H9 (cell line): ENCODE results near the gene HS3ST4. TPM values are rescaled to one million over a fixed set of nuclear protein-coding genes. Genes with fewer than 3 reads are reported as not detected.

ENCODE experiments used
- DNase-seq: peaks from one replicate; pipeline ENCODE4 v3.0.0-alpha.2; 2017
- H2AFZ ChIP-seq: one replicate; pipeline ENCODE4 v1.6.1; 2013; ENCODE audit warnings: mild to moderate bottlenecking, low read length, control low read depth, moderate library complexity
- H2AK5ac ChIP-seq: 2 replicates; pipeline ENCODE4 v1.6.1; 2013; ENCODE audit warnings: low read length, control low read depth, mixed read lengths; ENCODE audit not compliant: insufficient read length
- H2BK120ac ChIP-seq: one replicate; pipeline ENCODE4 v1.6.1; 2013; ENCODE audit warnings: low read depth, mild to moderate bottlenecking, low read length, control low read depth, inconsistent platforms; ENCODE audit not compliant: poor library complexity, severe bottlenecking
- H2BK12ac ChIP-seq: 2 replicates; pipeline ENCODE4 v1.6.1; 2013; ENCODE audit warnings: low read length, control low read depth, mixed read lengths, low read depth; ENCODE audit not compliant: insufficient read length
- H2BK15ac ChIP-seq: 2 replicates; pipeline ENCODE4 v1.6.1; 2013; ENCODE audit warnings: low read depth, low read length, control low read depth
- H2BK20ac ChIP-seq: one replicate; pipeline ENCODE4 v1.6.1; 2013; ENCODE audit warnings: low read depth, mild to moderate bottlenecking, low read length, control low read depth, inconsistent platforms; ENCODE audit not compliant: poor library complexity, severe bottlenecking
- H2BK5ac ChIP-seq: 2 replicates; pipeline ENCODE4 v1.6.1; 2013; ENCODE audit warnings: low read length, control low read depth, mixed read lengths; ENCODE audit not compliant: insufficient read length
- H3K14ac ChIP-seq: 2 replicates; pipeline ENCODE4 v1.6.1; 2013; ENCODE audit warnings: low read length, control low read depth; ENCODE audit not compliant: insufficient read depth
- H3K18ac ChIP-seq: 2 replicates; pipeline ENCODE4 v1.6.1; 2013; ENCODE audit warnings: low read depth, mild to moderate bottlenecking, mixed read lengths, low read length, control low read depth; ENCODE audit not compliant: insufficient read length
- H3K23ac ChIP-seq: 2 replicates; pipeline ENCODE4 v1.6.1; 2013; ENCODE audit warnings: low read length, control low read depth, mixed read lengths, low read depth; ENCODE audit not compliant: insufficient read length
- H3K23me2 ChIP-seq: 2 replicates; pipeline ENCODE4 v1.6.1; 2013; ENCODE audit warnings: low read depth, mild to moderate bottlenecking, mixed read lengths, low read length, control low read depth; ENCODE audit not compliant: insufficient read length, poor library complexity, severe bottlenecking
- H3K27ac ChIP-seq: 2 replicates; pipeline ENCODE4 v1.5.1; 2013; ENCODE audit warnings: low read length, control low read depth, mixed read lengths, low read depth; ENCODE audit not compliant: insufficient read length
- H3K27me3 ChIP-seq: 2 replicates; pipeline ENCODE4 v1.6.1; 2013; ENCODE audit warnings: low read length, control low read depth, inconsistent platforms; ENCODE audit not compliant: insufficient read depth
- H3K4ac ChIP-seq: 2 replicates; pipeline ENCODE4 v1.6.1; 2013; ENCODE audit warnings: low read depth, mild to moderate bottlenecking, control low read depth, inconsistent platforms, low read length, moderate library complexity
- H3K4me1 ChIP-seq: 2 replicates; pipeline ENCODE4 v1.6.1; 2013; ENCODE audit warnings: low read length, control low read depth, inconsistent platforms; ENCODE audit not compliant: insufficient read depth
- H3K4me2 ChIP-seq: 2 replicates; pipeline ENCODE4 v1.6.1; 2013; ENCODE audit warnings: low read length, control low read depth, mixed read lengths; ENCODE audit not compliant: insufficient read length, insufficient read depth
- H3K56ac ChIP-seq: 2 replicates; pipeline ENCODE4 v1.6.1; 2013; ENCODE audit warnings: low read depth, mild to moderate bottlenecking, mixed read lengths, low read length, control low read depth; ENCODE audit not compliant: insufficient read length
- H3K79me1 ChIP-seq: 2 replicates; pipeline ENCODE4 v1.6.1; 2013; ENCODE audit warnings: low read depth, mild to moderate bottlenecking, moderate library complexity, low read length, control low read depth, inconsistent platforms; ENCODE audit not compliant: insufficient read depth, poor library complexity, severe bottlenecking
- H3K79me2 ChIP-seq: 2 replicates; pipeline ENCODE4 v1.6.1; 2013; ENCODE audit warnings: low read length, control low read depth, inconsistent platforms; ENCODE audit not compliant: insufficient read depth
- H3K9ac ChIP-seq: 2 replicates; pipeline ENCODE4 v1.6.1; 2013; ENCODE audit warnings: low read length, control low read depth, mixed read lengths; ENCODE audit not compliant: insufficient read length; ENCODE audit errors: extremely low read depth
- H3K9me3 ChIP-seq: one replicate; pipeline ENCODE4 v1.6.1; 2013; ENCODE audit warnings: low read depth, low read length, inconsistent platforms; ENCODE audit not compliant: control insufficient read depth
- H3T11ph ChIP-seq: one replicate; pipeline ENCODE4 v1.6.1; 2013; ENCODE audit warnings: mild to moderate bottlenecking, low read length, control low read depth, inconsistent platforms
- H4K20me1 ChIP-seq: one replicate; pipeline ENCODE4 v1.6.1; 2013; ENCODE audit not compliant: control insufficient read depth, insufficient read length, insufficient read depth
- H4K5ac ChIP-seq: 2 replicates; pipeline ENCODE4 v1.6.1; 2013; ENCODE audit warnings: low read depth, mild to moderate bottlenecking, mixed read lengths, low read length, control low read depth; ENCODE audit not compliant: insufficient read length
- H4K8ac ChIP-seq: replicated peaks from 2 replicates; pipeline ENCODE4 v1.6.1; 2013; ENCODE audit warnings: low read length, control low read depth, mixed read lengths, low read depth; ENCODE audit not compliant: insufficient read length
- H4K91ac ChIP-seq: 2 replicates; pipeline ENCODE4 v1.6.1; 2013; ENCODE audit warnings: low read depth, mild to moderate bottlenecking, moderate library complexity, mixed read lengths, low read length, control low read depth; ENCODE audit not compliant: insufficient read length
- H3K27ac Mint-ChIP-seq, 3 experiments: 2 replicates in 2 of 3; 3 replicates in 1 of 3; pipeline ENCODE4 v1.8.0; 2020 to 2021; ENCODE audit warnings: mixed read lengths in 3 of 3, mild to moderate bottlenecking in 1 of 3, moderate library complexity in 1 of 3
- H3K27me3 Mint-ChIP-seq: 2 replicates; pipeline ENCODE4 v1.8.0; 2021; ENCODE audit warnings: low read depth, mild to moderate bottlenecking, moderate library complexity, mixed read lengths
- H3K36me3 Mint-ChIP-seq, 3 experiments: 2 replicates in 2 of 3; 3 replicates in 1 of 3; pipeline ENCODE4 v1.8.0; 2020 to 2021; ENCODE audit warnings: low read depth in 3 of 3, mixed read lengths in 3 of 3; ENCODE audit not compliant: insufficient read depth in 1 of 3
- H3K4me1 Mint-ChIP-seq, 2 experiments: 2 replicates each; pipeline ENCODE4 v1.8.0; 2020; ENCODE audit warnings: mixed read lengths in 2 of 2
- H3K4me3 Mint-ChIP-seq, 2 experiments: 2 replicates in 1 of 2; 3 replicates in 1 of 2; pipeline ENCODE4 v1.8.0; 2020 to 2021; ENCODE audit warnings: mild to moderate bottlenecking in 2 of 2, mixed read lengths in 2 of 2, moderate library complexity in 1 of 2
- H3K9me3 Mint-ChIP-seq, 2 experiments: 2 replicates in 1 of 2; 3 replicates in 1 of 2; pipeline ENCODE4 v1.8.0; 2020; ENCODE audit warnings: mild to moderate bottlenecking in 2 of 2, mixed read lengths in 2 of 2, moderate library complexity in 1 of 2
- WGBS: extraction: QIAGEN DNeasy Blood & Tissue Kit; methylation state at CpG from one replicate; pipeline ENCODE4 v1.1.7; 2013; ENCODE audit warnings: missing lambda C conversion rate, low lambda C conversion rate, mixed read lengths; ENCODE audit not compliant: insufficient read length; ENCODE audit errors: extremely low coverage; 5-methylcytosine and 5-hydroxymethylcytosine counted together
- total RNA-seq: library from RNA; stranded (reverse); gene quantifications from 2 replicates; pipeline ENCODE4 v1.2.1, GENCODE V29; 2021
- TF ChIP-seq, protein P1 (sequence below): fragments of 200-600 bp; sonication (generic); conservative IDR thresholded peaks from 3 replicates; pipeline ENCODE4 v1.8.0; 2021; ENCODE audit warnings: antibody characterized with exemption, mild to moderate bottlenecking

HS3ST4 gene
- total RNA-seq, 1 experiment from 2014 or later, result 1.7 TPM

- H3K27ac ChIP-seq, result no peak overlapping the region
- TF ChIP-seq, protein P1, sequence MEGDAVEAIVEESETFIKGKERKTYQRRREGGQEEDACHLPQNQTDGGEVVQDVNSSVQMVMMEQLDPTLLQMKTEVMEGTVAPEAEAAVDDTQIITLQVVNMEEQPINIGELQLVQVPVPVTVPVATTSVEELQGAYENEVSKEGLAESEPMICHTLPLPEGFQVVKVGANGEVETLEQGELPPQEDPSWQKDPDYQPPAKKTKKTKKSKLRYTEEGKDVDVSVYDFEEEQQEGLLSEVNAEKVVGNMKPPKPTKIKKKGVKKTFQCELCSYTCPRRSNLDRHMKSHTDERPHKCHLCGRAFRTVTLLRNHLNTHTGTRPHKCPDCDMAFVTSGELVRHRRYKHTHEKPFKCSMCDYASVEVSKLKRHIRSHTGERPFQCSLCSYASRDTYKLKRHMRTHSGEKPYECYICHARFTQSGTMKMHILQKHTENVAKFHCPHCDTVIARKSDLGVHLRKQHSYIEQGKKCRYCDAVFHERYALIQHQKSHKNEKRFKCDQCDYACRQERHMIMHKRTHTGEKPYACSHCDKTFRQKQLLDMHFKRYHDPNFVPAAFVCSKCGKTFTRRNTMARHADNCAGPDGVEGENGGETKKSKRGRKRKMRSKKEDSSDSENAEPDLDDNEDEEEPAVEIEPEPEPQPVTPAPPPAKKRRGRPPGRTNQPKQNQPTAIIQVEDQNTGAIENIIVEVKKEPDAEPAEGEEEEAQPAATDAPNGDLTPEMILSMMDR, result no peak
- H3K27me3 Mint-ChIP-seq, result 0 out of 2 replicates have a peak, but pooled peaks cover 1% of the 10 kb centered on the region
Measured at GRCh38 chr16:26019381-26020242, 327.9 kb downstream of the HS3ST4 start.

More at GRCh38 chr16:26019381-26020242, 327.9 kb downstream of the HS3ST4 start:
- H2BK120ac ChIP-seq, result no peak overlapping the region
- no peak overlapping the region for H2AK5ac ChIP-seq
- H2BK15ac ChIP-seq, result no peak overlapping the region
- H3K23me2 ChIP-seq, result no peaks in the 10 kb centered on the region
- no peak overlapping the region for H4K5ac ChIP-seq
- no peak overlapping the region for H4K8ac ChIP-seq
- H2BK5ac ChIP-seq, result no peak overlapping the region
- H4K91ac ChIP-seq, result no peak overlapping the region
- no peak overlapping the region for H3K9ac ChIP-seq
- H3K4me3 Mint-ChIP-seq, result no peak overlapping the region
- H3K27me3 ChIP-seq, result no peaks in the 10 kb centered on the region
- no CpG with 5 or more reads among the region's 12 CpGs for WGBS
- H3K18ac ChIP-seq, result no peak overlapping the region
- H3K23ac ChIP-seq, result no peak overlapping the region
- no peak overlapping the region for H2BK20ac ChIP-seq
- peaks cover 5% of the 10 kb centered on the region for H3K9me3 ChIP-seq
- H3K9me3 Mint-ChIP-seq, result peaks cover 10 to 24% of the 10 kb centered on the region in 2 experiments
- peaks cover 15 to 18% of the 10 kb centered on the region in 2 experiments for H3K4me1 Mint-ChIP-seq
- H3K79me2 ChIP-seq, result no peaks in the 10 kb centered on the region
- no peak overlapping the region for H3T11ph ChIP-seq
- H3K14ac ChIP-seq, result no peak overlapping the region
- no peak overlapping the region for H2BK12ac ChIP-seq
- no peak overlapping the region for H2AFZ ChIP-seq
- H3K4me1 ChIP-seq, result no peaks in the 10 kb centered on the region
- H3K36me3 Mint-ChIP-seq, result peaks cover 1 to 15% (median 7%) of the 10 kb centered on the region in 3 experiments; a peak in 5 of 7 replicates
- H3K4ac ChIP-seq, result no peak overlapping the region
- DNase-seq, result no peak
- H3K79me1 ChIP-seq, result no peaks in the 10 kb centered on the region
- no peak overlapping the region for H3K27ac Mint-ChIP-seq
- H3K56ac ChIP-seq, result no peak overlapping the region
- no peaks in the 10 kb centered on the region for H4K20me1 ChIP-seq
- no peak overlapping the region for H3K4me2 ChIP-seq
